ENCODE results near the gene EDAR. TPM values are rescaled to one million over a fixed set of nuclear protein-coding genes. Genes with fewer than 3 reads are reported as not detected.

The EDAR gene
- total and polyA plus RNA-seq, 2 of the 8 experiments (the other 6 are each of a cell fraction or from before 2014, with no cell fraction given) = not detected

GRCh38 chr2:108854484-108854883, 134.5 kb downstream of the EDAR start:
- no peak overlapping the region for H3K4me3 ChIP-seq (ENCODE audit: extremely low read depth in 1 of 4, insufficient read depth in 2 of 4, low read depth in 3 of 4, low read length in 4 of 4)
- H3K23ac ChIP-seq (ENCODE audit: insufficient read length) = no peak overlapping the region
- H3K4me1 ChIP-seq (replicated peaks in 1 of 4; ENCODE audit: control insufficient read depth in 3 of 4, insufficient read depth in 4 of 4, low read length in 3 of 4) = no peaks in the 10 kb centered on the region
- no peak overlapping the region for H2BK20ac ChIP-seq (ENCODE audit: low read length)
- no peaks in the 10 kb centered on the region for H3K23me2 ChIP-seq (ENCODE audit: low read depth, low read length)
- DNase-seq (ENCODE audit: low read depth in 1 of 2, low spot score in 2 of 2) = no peak
- no peak overlapping the region for H3K27ac ChIP-seq (ENCODE audit: low read depth, low read length)
- no peaks in the 10 kb centered on the region for H3K79me1 ChIP-seq (ENCODE audit: low read depth, low read length)
- no peak overlapping the region for H2AK5ac ChIP-seq (ENCODE audit: low read depth, low read length)
- POLR2A ChIA-PET (ENCODE audit: partially characterized antibody) = no interaction called here
- no peak overlapping the region for H4K8ac ChIP-seq (ENCODE audit: extremely low read depth, insufficient read depth, low read length)
- H4K91ac ChIP-seq (replicated peaks; ENCODE audit: insufficient read length, low read length) = no peak overlapping the region
- no peak overlapping the region for H3K4me2 ChIP-seq (ENCODE audit: insufficient read depth in 1 of 2, low read depth in 2 of 2, low read length in 2 of 2)
- no peak overlapping the region for H4K5ac ChIP-seq (ENCODE audit: insufficient read length, low read depth, low read length)
- no peak overlapping the region for H2BK15ac ChIP-seq (ENCODE audit: low read length)
- no peaks in the 10 kb centered on the region for H3K27me3 ChIP-seq (replicated peaks in 1 of 4; ENCODE audit: control insufficient read depth in 3 of 4, extremely low read depth in 1 of 4, insufficient read depth in 3 of 4, low read length in 3 of 4)
- no peaks in the 10 kb centered on the region for H4K20me1 ChIP-seq (replicated peaks in 1 of 2; ENCODE audit: control insufficient read depth in 1 of 2, insufficient read depth in 2 of 2, low read length in 2 of 2)
- H3K14ac ChIP-seq (ENCODE audit: insufficient read length) = no peak overlapping the region
- H3K9ac ChIP-seq (replicated peaks in 1 of 4; ENCODE audit: extremely low read depth in 1 of 4, low read depth in 3 of 4, low read length in 3 of 4) = no peak overlapping the region
- 73% methylated on average over 1 of the region's 1 CpG; no CpG with 5 or more reads in 1 of the 2 experiments for WGBS, 2 experiments (ENCODE audit: extremely low coverage in 1 of 2, insufficient coverage in 1 of 2, insufficient read length in 1 of 2, insufficient replicate concordance in 2 of 2, low coverage in 1 of 2, low lambda C conversion rate in 2 of 2, missing lambda C conversion rate in 1 of 2)
- no peak overlapping the region for H2AFZ ChIP-seq (ENCODE audit: low read length)
- FAIRE-seq = no peak
- no peak overlapping the region for H3K4ac ChIP-seq (replicated peaks; ENCODE audit: insufficient read length, low read depth, low read length)
- CTCF ChIA-PET (ENCODE audit: partially characterized antibody) = interaction anchor here (0.7 to 1.1 kb wide), 4 partner anchors 51 to 144 kb away, joined by 3 to 6 read pairs (median 4); no protein-coding TSS in a partner anchor
- no peak overlapping the region for H2BK120ac ChIP-seq (replicated peaks; ENCODE audit: low read depth, low read length)
- H3K79me2 ChIP-seq (ENCODE audit: control insufficient read depth in 1 of 2, insufficient read depth in 2 of 2, low read length in 2 of 2) = no peaks in the 10 kb centered on the region
- H3K18ac ChIP-seq (ENCODE audit: extremely low read depth, low read length) = no peak overlapping the region
- TF ChIP-seq SP4 (IDR thresholded peaks at IDR 0.05; ENCODE audit: low read length) (no peak), TAF1 (IDR thresholded peaks at IDR 0.05; ENCODE audit: low read depth, low read length) (no peak), CREB1 (IDR thresholded peaks at IDR 0.05) (no peak), RFX5 (IDR thresholded peaks at IDR 0.05; ENCODE audit: borderline replicate concordance, low read depth, low read length) (no peak), CBX8 (IDR thresholded peaks at IDR 0.05; ENCODE audit: borderline replicate concordance, low read depth, low read length) (no peak), E2F6 (IDR thresholded peaks at IDR 0.05) (no peak), KDM1A (IDR thresholded peaks at IDR 0.05; ENCODE audit: borderline replicate concordance, low read length) (no peak), EGR1 (IDR thresholded peaks at IDR 0.05; ENCODE audit: borderline replicate concordance, low read depth, low read length) (no peak), HDAC6 (IDR thresholded peaks at IDR 0.05; ENCODE audit: low read depth, low read length) (no peak), POLR2A (IDR thresholded peaks at IDR 0.05; ENCODE audit: control extremely low read depth in 1 of 2, low read depth in 2 of 2, low read length in 2 of 2) (no peak), SIX5 (IDR thresholded peaks at IDR 0.05; ENCODE audit: low read depth, low read length) (no peak), JUND (IDR thresholded peaks at IDR 0.05; ENCODE audit: low read length) (no peak), BACH1 (IDR thresholded peaks at IDR 0.05; ENCODE audit: low read length) (no peak), TCF12 (IDR thresholded peaks at IDR 0.05; ENCODE audit: low read depth, low read length) (no peak), GABPA (IDR thresholded peaks at IDR 0.05; ENCODE audit: borderline replicate concordance, insufficient read depth, low read length) (no peak), POU5F1 (IDR thresholded peaks at IDR 0.05; ENCODE audit: low read depth, low read length) (no peak)
- H3K9me3 ChIP-seq (ENCODE audit: insufficient read depth in 2 of 2, low read depth in 1 of 2, low read length in 1 of 2) = no peaks in the 10 kb centered on the region
- no peak overlapping the region for H3K56ac ChIP-seq (replicated peaks; ENCODE audit: insufficient read length, low read depth, low read length)
- H2BK12ac ChIP-seq (ENCODE audit: low read depth, low read length) = no peak overlapping the region
- no peak overlapping the region for H2BK5ac ChIP-seq (ENCODE audit: low read depth, low read length)
- H3K36me3 ChIP-seq (ENCODE audit: control insufficient read depth in 2 of 4, insufficient read depth in 4 of 4, low read length in 3 of 4) = peaks cover 0 to 24% (median 10%) of the 10 kb centered on the region in 4 experiments; a peak in 5 of 8 replicates

Measured in H1 (cell line).